HepG2 (cell line): ENCODE data around the gene ARPC1B. TPM values are rescaled to one million over a fixed set of nuclear protein-coding genes. Genes with fewer than 3 reads are reported as not detected.

Experiments used
- ARID4A ChIP-seq: sonication (generic); formaldehyde crosslinking; IDR thresholded peaks from 2 replicates; pipeline ENCODE4 v1.5.0; 2020; ENCODE audit warnings: mild to moderate bottlenecking, missing genetic modification reagents, borderline replicate concordance
- CBX2 ChIP-seq, 2 experiments: fragments of 200-600 bp in 1 of 2; sonication (generic); formaldehyde crosslinking in 1 of 2; IDR thresholded peaks; 2 replicates each; pipeline versions ENCODE4 v1.7.0 to v1.8.1; 2018 to 2022; ENCODE audit warnings: low read depth in 2 of 2, low read length in 1 of 2, mild to moderate bottlenecking in 1 of 2, missing genetic modification reagents in 1 of 2
- CERS6 ChIP-seq: sonication (generic); formaldehyde crosslinking; IDR thresholded peaks from 2 replicates; pipeline ENCODE4 v1.5.0; 2020; ENCODE audit warnings: missing genetic modification reagents
- NFATC3 ChIP-seq: sonication (generic); formaldehyde crosslinking; IDR thresholded peaks from 2 replicates; pipeline ENCODE4 v1.5.1; 2020; ENCODE audit warnings: mild to moderate bottlenecking, missing genetic modification reagents
- NFE2L1 ChIP-seq: sonication (generic); formaldehyde crosslinking; IDR thresholded peaks from 2 replicates; pipeline ENCODE4 v1.4.0; 2020; ENCODE audit warnings: missing genetic modification reagents, mild to moderate bottlenecking, borderline replicate concordance
- NR2C2 ChIP-seq: sonication (generic); formaldehyde crosslinking; IDR thresholded peaks from 2 replicates; pipeline ENCODE4 v1.4.0; 2020; ENCODE audit warnings: missing genetic modification reagents, mild to moderate bottlenecking, moderate library complexity, borderline replicate concordance
- PBX2 ChIP-seq: IDR thresholded peaks from 2 replicates; pipeline ENCODE4 v1.6.1; 2016; ENCODE audit warnings: control low read depth
- POLR2A ChIP-seq, 2 experiments: IDR thresholded peaks; 2 replicates each; pipeline ENCODE4 v1.6.1; 2011; ENCODE audit warnings: low read depth in 2 of 2, low read length in 2 of 2, mild to moderate bottlenecking in 1 of 2, moderate library complexity in 1 of 2; ENCODE audit not compliant: insufficient read depth in 1 of 2
- REST ChIP-seq, 2 experiments: IDR thresholded peaks; 2 replicates each; pipeline ENCODE4 v1.6.1; 2011 to 2012; ENCODE audit warnings: low read length in 2 of 2, borderline replicate concordance in 1 of 2, low read depth in 1 of 2, mild to moderate bottlenecking in 1 of 2, moderate library complexity in 1 of 2
- SIN3B ChIP-seq: fragments of 150-350 bp; IDR thresholded peaks from 2 replicates; pipeline ENCODE4 v1.6.1; 2014; ENCODE audit warnings: low read length
- SIX1 ChIP-seq: sonication (generic); formaldehyde crosslinking; IDR thresholded peaks from 2 replicates; pipeline ENCODE4 v1.4.0; 2020; ENCODE audit warnings: missing genetic modification reagents, borderline replicate concordance
- SMARCE1 ChIP-seq: fragments of 450-650 bp; IDR thresholded peaks from 2 replicates; pipeline ENCODE4 v1.6.1; 2017; ENCODE audit warnings: borderline replicate concordance
- SRSF4 ChIP-seq: fragments of 200-400 bp; formaldehyde crosslinking; IDR thresholded peaks from one replicate; pipeline ENCODE4 v1.6.1; 2018; ENCODE audit warnings: mild to moderate bottlenecking, low read depth, low read length, moderate library complexity; ENCODE audit not compliant: poor library complexity, severe bottlenecking
- ZKSCAN1 ChIP-seq: fragments of 150-350 bp; IDR thresholded peaks from 2 replicates; pipeline ENCODE4 v1.6.1; 2014; ENCODE audit warnings: low read length
- ZNF333 ChIP-seq: sonication (generic); formaldehyde crosslinking; IDR thresholded peaks from 2 replicates; pipeline ENCODE4 v1.4.0; 2020; ENCODE audit warnings: mild to moderate bottlenecking, missing genetic modification reagents, borderline replicate concordance
- ZNF335 ChIP-seq: sonication (generic); formaldehyde crosslinking; IDR thresholded peaks from 2 replicates; pipeline ENCODE4 v1.4.0; 2020; ENCODE audit warnings: missing genetic modification reagents
- ZNF576 ChIP-seq: sonication (generic); formaldehyde crosslinking; IDR thresholded peaks from 2 replicates; pipeline ENCODE4 v1.4.0; 2020; ENCODE audit warnings: mild to moderate bottlenecking, missing genetic modification reagents
- ZNF83 ChIP-seq: sonication (generic); formaldehyde crosslinking; IDR thresholded peaks from 2 replicates; pipeline ENCODE4 v1.4.0; 2020; ENCODE audit warnings: missing genetic modification reagents, mild to moderate bottlenecking, borderline replicate concordance
- polyA plus RNA-seq, 8 experiments: library from polyadenylated mRNA; depleted of rRNA in 3 of 8; stranded (reverse) in 7 of 8; unstranded in 1 of 8; fragments of >200 nt; fragmentation: Illumina TruSeq in 4 of 8; extraction: Trizol in 4 of 8; gene quantifications; 2 replicates each; pipeline versions ENCODE4 v1.2.1 to v1.2.3, GENCODE V29; 2011 to 2016; ENCODE audit warnings: low read depth in 4 of 8, missing spikeins in 1 of 8, mixed read lengths in 1 of 8; ENCODE audit not compliant: insufficient read depth in 1 of 8
- total RNA-seq, 5 experiments: library from RNA; depleted of rRNA; stranded (reverse); fragments of >200 nt; fragmentation: Illumina TruSeq; extraction: Trizol; gene quantifications; 2 replicates each; pipeline ENCODE4 v1.2.3, GENCODE V29; 2016; ENCODE audit warnings: low read depth in 1 of 5

Gene ARPC1B
- total and polyA plus RNA-seq, 2 of the 13 experiments (the other 11 are each of a cell fraction or from before 2014, with no cell fraction given), result 72.9 to 89.1 TPM

- TF ChIP-seq ZNF83 (CRISPR knock-in tag), result 0 out of 2 replicates have a peak, but pooled peaks have one; percentile 37
- TF ChIP-seq SIN3B, result no peak; the same call in 1 of the 2 replicates
- TF ChIP-seq ZNF335 (CRISPR knock-in tag), result peak; percentile 99
- peak; percentile 30; the same call in 1 of the 2 replicates for TF ChIP-seq SIX1 (CRISPR knock-in tag)
- no peak for TF ChIP-seq NFATC3 (CRISPR knock-in tag)
- TF ChIP-seq ZNF333 (CRISPR knock-in tag), result no peak
- no peak for TF ChIP-seq SMARCE1
- no peak for TF ChIP-seq ZKSCAN1
- TF ChIP-seq ARID4A (CRISPR knock-in tag), result peak; percentile 91; the same call in 1 of the 2 replicates
- no peak; a peak in 1 of 4 replicates for TF ChIP-seq REST (IDR thresholded peaks at IDR 0.05; ENCODE audit: borderline replicate concordance in 1 of 2, low read depth in 1 of 2, low read length in 2 of 2)
- 0 out of 2 replicates have a peak, but pooled peaks have one; percentile 47 for TF ChIP-seq NFE2L1 (CRISPR knock-in tag)
- no peak for TF ChIP-seq ZNF576 (CRISPR knock-in tag)
- TF ChIP-seq PBX2 (CRISPR knock-in tag), result no peak
- peak; percentile 91 to 95 for TF ChIP-seq POLR2A (IDR thresholded peaks at IDR 0.05; ENCODE audit: insufficient read depth in 1 of 2, low read depth in 2 of 2, low read length in 2 of 2)
- no peak for TF ChIP-seq SRSF4
- TF ChIP-seq NR2C2 (CRISPR knock-in tag), result peak; percentile 99
- no peak for TF ChIP-seq CBX2 (IDR thresholded peaks at IDR 0.05; ENCODE audit: low read depth, low read length)
- TF ChIP-seq CBX2 (CRISPR knock-in tag; IDR thresholded peaks at IDR 0.05; ENCODE audit: low read depth), result no peak
- TF ChIP-seq CERS6 (CRISPR knock-in tag), result no peak
These were observed 34.1 kb downstream of the ARPC1B start, which contains the start of the genes BUD31 and PDAP1 (continued) for GRCh38 chr7:99408379-99409191.
